Measurements from ENCODE around the gene MTTP. TPM values are rescaled to one million over a fixed set of nuclear protein-coding genes. Genes with fewer than 3 reads are reported as not detected.

MTTP gene
- total RNA-seq, 1 donor from 2014 or later: not detected

GRCh38 chr4:99665983-99666382, 91.4 kb downstream of the MTTP start:
- Mint-ChIP-seq H3K4me3 (ENCODE audit: unreplicated experiment) (no peak overlapping the region), H3K27me3 (ENCODE audit: low read depth) (peaks cover 18% of the 10 kb centered on the region), H3K4me1 (ENCODE audit: low read depth) (no peaks in the 10 kb centered on the region), H3K9me3 (ENCODE audit: low read depth) (peaks cover 4% of the 10 kb centered on the region), H3K36me3 (ENCODE audit: low read depth) (no peaks in the 10 kb centered on the region), H3K27ac (ENCODE audit: unreplicated experiment) (no peak overlapping the region)
- DNase-seq (ENCODE audit: low spot score): no peak
- no peak for TF ChIP-seq CTCF (IDR thresholded peaks at IDR 0.05)

GRCh38 chr4:99668472-99668871, 93.8 kb downstream of the MTTP start:
- Mint-ChIP-seq H3K27ac (ENCODE audit: unreplicated experiment) (no peak overlapping the region), H3K27me3 (ENCODE audit: low read depth) (peaks cover 5% of the 10 kb centered on the region), H3K9me3 (ENCODE audit: low read depth) (peaks cover 21% of the 10 kb centered on the region), H3K4me1 (ENCODE audit: low read depth) (no peaks in the 10 kb centered on the region), H3K36me3 (ENCODE audit: low read depth) (peaks cover 4% of the 10 kb centered on the region), H3K4me3 (ENCODE audit: unreplicated experiment) (no peak overlapping the region)
- DNase-seq (ENCODE audit: low spot score): no peak
- no peak for TF ChIP-seq CTCF (IDR thresholded peaks at IDR 0.05)

- Mint-ChIP-seq H3K36me3 (ENCODE audit: low read depth) (peaks cover 7% of the 10 kb centered on the region), H3K4me3 (ENCODE audit: unreplicated experiment) (no peak overlapping the region), H3K27me3 (ENCODE audit: low read depth) (peaks cover 1% of the 10 kb centered on the region), H3K27ac (ENCODE audit: unreplicated experiment) (no peak overlapping the region), H3K9me3 (ENCODE audit: low read depth) (peaks cover 27% of the 10 kb centered on the region), H3K4me1 (ENCODE audit: low read depth) (no peaks in the 10 kb centered on the region)
- no peak for TF ChIP-seq CTCF (IDR thresholded peaks at IDR 0.05)
- DNase-seq (ENCODE audit: low spot score): no peak
These were observed 94.5 kb downstream of the MTTP start for GRCh38 chr4:99669084-99669483.

- Mint-ChIP-seq H3K4me1 (ENCODE audit: low read depth) (no peaks in the 10 kb centered on the region), H3K27ac (ENCODE audit: unreplicated experiment) (no peak overlapping the region), H3K9me3 (ENCODE audit: low read depth) (peaks cover 36% of the 10 kb centered on the region), H3K4me3 (ENCODE audit: unreplicated experiment) (no peak overlapping the region), H3K27me3 (ENCODE audit: low read depth) (peaks cover 1% of the 10 kb centered on the region), H3K36me3 (ENCODE audit: low read depth) (peaks cover 7% of the 10 kb centered on the region)
- DNase-seq (ENCODE audit: low spot score): no peak
- no peak for TF ChIP-seq CTCF (IDR thresholded peaks at IDR 0.05)
These were observed 95.9 kb downstream of the MTTP start for GRCh38 chr4:99670409-99671073.

Other genes starting within 250 kb of the MTTP start
- gene ADH1C, start 222.1 kb upstream of the MTTP start, total RNA-seq: not detected in 3 replicates
- gene ADH7, start 139.5 kb upstream of the MTTP start, total RNA-seq: not detected in 3 replicates
- not detected in 3 replicates for gene C4orf17, start 63.8 kb upstream of the MTTP start, total RNA-seq
- gene TRMT10A, start 10.8 kb upstream of the MTTP start, total RNA-seq: 3.6 to 4.7 TPM (median 4.2 TPM) in 3 replicates
- gene C4orf54, start 83.0 kb downstream of the MTTP start, total RNA-seq: not detected in 3 replicates
- gene DAPP1, start 242.0 kb downstream of the MTTP start, total RNA-seq: not detected in 3 replicates